AG08395 (cell line): Measurements from ENCODE around the gene AHDC1.
"Not testable (repeated sequence)": the region's sequence is repeated elsewhere in the genome, so short reads cannot be mapped to it uniquely, and the experiment has no call there.

Source experiments
- DNase-seq: peaks from one replicate; pipeline ENCODE4 v3.0.0; 2012; ENCODE audit warnings: mixed read lengths, low spot score

Gene AHDC1, protein sequence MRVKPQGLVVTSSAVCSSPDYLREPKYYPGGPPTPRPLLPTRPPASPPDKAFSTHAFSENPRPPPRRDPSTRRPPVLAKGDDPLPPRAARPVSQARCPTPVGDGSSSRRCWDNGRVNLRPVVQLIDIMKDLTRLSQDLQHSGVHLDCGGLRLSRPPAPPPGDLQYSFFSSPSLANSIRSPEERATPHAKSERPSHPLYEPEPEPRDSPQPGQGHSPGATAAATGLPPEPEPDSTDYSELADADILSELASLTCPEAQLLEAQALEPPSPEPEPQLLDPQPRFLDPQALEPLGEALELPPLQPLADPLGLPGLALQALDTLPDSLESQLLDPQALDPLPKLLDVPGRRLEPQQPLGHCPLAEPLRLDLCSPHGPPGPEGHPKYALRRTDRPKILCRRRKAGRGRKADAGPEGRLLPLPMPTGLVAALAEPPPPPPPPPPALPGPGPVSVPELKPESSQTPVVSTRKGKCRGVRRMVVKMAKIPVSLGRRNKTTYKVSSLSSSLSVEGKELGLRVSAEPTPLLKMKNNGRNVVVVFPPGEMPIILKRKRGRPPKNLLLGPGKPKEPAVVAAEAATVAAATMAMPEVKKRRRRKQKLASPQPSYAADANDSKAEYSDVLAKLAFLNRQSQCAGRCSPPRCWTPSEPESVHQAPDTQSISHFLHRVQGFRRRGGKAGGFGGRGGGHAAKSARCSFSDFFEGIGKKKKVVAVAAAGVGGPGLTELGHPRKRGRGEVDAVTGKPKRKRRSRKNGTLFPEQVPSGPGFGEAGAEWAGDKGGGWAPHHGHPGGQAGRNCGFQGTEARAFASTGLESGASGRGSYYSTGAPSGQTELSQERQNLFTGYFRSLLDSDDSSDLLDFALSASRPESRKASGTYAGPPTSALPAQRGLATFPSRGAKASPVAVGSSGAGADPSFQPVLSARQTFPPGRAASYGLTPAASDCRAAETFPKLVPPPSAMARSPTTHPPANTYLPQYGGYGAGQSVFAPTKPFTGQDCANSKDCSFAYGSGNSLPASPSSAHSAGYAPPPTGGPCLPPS (N-terminal part only)

GRCh38 chr1:27603681-27604578 is at the start of gene AHDC1:
TSS of gene AHDC1 (minus strand) at chr1:27604144. CDS start at chr1:27552115, 52,029 bp downstream.
- DNase-seq: peak; percentile 90

DNA sequence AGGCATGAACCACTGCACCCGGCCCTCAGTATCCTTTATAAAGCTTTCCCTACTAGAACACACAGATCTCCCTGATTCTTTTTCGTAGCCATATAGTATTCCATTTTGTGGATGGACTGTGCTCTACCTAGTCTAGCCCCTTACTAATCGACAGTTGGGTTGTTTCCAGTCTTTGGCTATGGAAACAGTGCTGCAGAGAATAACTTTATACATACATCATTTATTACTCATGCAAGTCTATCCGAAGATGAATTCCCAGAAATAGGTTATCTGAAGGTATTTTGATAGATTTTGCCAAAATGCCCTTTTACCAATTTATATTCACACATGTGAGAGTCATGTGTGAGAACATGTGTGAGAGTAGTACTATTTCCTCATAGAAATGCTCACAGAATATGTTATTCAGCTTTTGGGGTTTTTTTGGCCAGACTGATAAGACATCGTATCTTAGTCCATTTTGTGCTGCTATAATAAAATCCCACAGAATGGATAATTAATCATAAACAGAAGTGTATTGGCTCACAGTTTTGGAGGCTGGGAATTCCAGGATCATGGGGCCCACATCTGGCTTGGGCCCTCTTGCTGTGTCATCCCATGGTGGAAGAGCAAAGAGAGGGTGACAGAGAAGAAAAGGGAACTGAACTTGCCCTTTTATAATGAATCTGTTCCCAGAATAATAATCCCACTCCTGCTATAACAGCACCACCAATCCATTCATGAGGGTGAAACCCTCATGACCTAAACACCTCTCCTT is 48.3 kb upstream of the AHDC1 start:
- DNase-seq: no peak

GRCh38 chr1:27650539-27651175 is 46.7 kb upstream of the AHDC1 start:
- peak; percentile 56 for DNase-seq

DNA sequence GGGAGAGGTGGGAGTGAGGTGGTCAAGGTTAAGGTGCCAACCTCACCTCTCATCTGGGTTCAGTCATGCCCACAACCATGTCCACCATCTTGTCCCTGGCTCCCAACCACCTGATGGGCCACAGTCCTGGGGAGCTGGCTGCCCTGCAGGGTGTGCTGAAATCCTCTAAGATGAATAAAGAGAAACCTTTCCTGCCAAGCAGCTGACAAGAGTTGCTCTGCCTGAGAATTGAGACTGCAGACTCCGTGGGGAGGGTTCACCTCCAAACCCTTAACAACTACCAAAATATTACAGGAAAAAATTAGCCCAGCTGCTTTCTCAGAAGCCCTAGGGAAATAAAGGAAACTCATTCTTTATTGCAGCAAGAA is 46.2 kb upstream of the AHDC1 start:
- DNase-seq: no peak

DNA sequence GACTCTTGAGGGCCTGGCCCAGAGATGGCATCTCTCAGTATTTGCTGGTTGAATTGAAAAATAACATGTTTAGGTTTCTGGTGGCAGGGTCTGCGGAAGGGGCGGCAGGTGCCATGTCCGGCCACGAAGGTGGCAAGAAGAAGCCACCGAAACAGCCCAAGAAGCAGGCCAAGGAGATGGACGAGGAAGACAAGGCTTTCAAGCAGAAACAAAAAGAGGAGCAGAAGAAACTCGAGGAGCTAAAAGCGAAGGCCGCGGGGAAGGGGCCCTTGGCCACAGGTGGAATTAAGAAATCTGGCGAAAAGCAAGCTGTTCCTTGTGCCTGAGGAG is 45.3 kb upstream of the AHDC1 start:
- DNase-seq: no peak

- DNase-seq: no peak
These were observed 44.8 kb upstream of the AHDC1 start for GRCh38 chr1:27648602-27649305.

GRCh38 chr1:27647328-27647727 is 43.4 kb upstream of the AHDC1 start:
- DNase-seq: no peak

DNA sequence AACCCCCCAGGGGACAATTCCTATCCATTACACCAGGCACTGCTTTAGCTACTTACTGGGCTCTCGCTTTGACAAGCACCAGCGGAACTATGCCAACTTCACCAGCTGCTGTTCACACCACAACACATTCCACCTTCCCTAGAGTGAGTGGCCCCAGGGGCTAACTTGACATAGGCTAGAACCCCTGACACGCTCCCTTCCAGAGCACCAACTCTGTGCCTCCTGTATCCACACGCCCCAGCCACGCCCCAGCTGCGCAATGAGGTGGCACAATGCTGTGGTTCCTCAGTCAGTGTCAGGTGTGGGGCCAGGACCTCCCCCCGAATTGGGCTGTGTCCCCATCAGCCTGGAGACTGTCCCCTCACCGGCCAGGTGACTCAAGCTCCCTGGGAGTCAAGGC is 42.7 kb upstream of the AHDC1 start:
- DNase-seq: no peak

GRCh38 chr1:27645071-27645415 is 41.1 kb upstream of the AHDC1 start:
- DNase-seq: no peak

GRCh38 chr1:27644369-27645070 is 40.6 kb upstream of the AHDC1 start:
- no peak for DNase-seq

GRCh38 chr1:27643600-27644368 is 39.8 kb upstream of the AHDC1 start:
- peak; percentile 79 for DNase-seq

DNA sequence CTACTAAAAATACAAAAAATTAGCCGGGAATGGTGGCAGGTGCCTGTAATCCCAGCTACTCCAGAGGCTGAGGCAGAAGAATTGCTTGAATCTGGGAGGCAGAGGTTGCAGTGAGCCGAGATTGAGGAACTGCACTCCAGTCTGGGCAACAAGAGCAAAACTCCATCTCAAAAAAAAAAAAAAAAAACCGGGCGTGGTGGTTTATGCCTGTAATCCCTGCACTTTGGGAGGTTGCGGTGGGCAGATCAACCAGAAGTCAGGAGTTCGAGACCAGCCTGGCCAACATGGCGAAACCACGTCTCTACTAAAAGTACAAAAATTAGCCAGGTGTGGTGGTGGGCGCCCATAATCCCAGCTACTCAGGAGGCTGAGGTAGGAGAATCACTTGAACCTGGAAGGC is 36.6 kb upstream of the AHDC1 start:
- not testable (repeated sequence) for DNase-seq

GRCh38 chr1:27638805-27639204 is 34.9 kb upstream of the AHDC1 start:
- DNase-seq: no peak

- DNase-seq: no peak
These were observed 34.2 kb upstream of the AHDC1 start for GRCh38 chr1:27638047-27638734.

DNA sequence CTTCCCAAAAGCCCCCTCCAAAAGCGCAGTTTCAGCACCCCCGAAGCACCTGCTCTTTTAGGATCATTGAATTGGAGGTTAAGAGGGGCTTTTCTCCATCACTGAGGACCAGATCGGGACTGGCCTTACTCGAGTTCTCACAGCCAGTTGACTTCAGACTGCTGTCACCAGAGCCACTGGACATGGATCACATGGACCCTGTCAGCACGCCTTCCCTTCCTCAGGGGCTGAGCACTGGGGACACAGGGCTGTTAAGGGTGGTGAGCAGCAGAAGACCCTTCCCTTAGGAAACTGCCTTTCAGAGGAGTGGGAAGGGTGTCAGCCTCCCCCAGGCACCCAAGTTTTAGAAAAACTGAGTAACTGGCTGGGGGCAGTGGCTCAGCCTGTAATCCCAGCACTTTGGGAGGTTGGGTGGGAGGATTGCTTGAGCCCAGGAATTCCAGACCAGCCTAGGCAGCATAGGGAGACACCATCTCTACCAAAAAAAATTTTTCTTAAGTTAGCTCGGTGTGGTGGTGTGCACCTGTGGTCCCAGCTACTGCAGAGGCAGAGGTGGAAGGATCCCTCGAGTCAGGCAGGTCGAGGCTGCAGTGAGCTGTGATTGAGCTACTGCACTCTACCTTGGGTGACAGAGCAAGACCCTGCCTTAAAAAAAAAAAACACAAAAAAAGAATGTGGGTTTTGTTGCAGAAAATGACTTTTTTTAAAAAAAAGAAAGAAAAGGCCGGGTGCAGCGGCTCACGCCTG is 31.6 kb upstream of the AHDC1 start:
- DNase-seq: no peak

DNA sequence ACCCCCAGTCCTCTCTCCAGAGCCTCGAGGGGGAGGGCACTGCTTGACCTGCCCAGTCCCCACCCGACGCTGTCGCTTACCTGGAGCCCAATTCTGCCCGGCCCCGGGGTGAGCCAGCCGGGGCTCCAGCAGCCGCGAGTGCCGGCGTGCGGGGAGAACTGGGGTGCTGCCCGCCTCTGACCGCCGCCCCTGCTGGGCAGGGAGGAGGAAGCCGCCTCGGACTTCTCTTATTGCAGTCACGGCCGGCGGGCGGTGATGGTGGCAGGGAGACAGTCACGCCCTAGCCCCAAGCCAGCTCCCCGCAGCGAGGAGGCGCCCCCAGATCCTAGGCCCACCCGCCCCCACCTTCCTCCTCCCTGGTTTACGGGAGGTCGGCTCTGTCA is 31.0 kb upstream of the AHDC1 start, which contains the start of gene FGR:
TSS of gene FGR (minus strand) at position 201 of the 383 bp plus-strand sequence. CDS start 11,269 bp downstream, outside the sequence.
- no peak for DNase-seq
